Measurements from ENCODE around the gene GMPPB.
A peak's percentile ranks its signal among the peaks of the same experiment; 100 is the strongest.

The GMPPB gene

DNA sequence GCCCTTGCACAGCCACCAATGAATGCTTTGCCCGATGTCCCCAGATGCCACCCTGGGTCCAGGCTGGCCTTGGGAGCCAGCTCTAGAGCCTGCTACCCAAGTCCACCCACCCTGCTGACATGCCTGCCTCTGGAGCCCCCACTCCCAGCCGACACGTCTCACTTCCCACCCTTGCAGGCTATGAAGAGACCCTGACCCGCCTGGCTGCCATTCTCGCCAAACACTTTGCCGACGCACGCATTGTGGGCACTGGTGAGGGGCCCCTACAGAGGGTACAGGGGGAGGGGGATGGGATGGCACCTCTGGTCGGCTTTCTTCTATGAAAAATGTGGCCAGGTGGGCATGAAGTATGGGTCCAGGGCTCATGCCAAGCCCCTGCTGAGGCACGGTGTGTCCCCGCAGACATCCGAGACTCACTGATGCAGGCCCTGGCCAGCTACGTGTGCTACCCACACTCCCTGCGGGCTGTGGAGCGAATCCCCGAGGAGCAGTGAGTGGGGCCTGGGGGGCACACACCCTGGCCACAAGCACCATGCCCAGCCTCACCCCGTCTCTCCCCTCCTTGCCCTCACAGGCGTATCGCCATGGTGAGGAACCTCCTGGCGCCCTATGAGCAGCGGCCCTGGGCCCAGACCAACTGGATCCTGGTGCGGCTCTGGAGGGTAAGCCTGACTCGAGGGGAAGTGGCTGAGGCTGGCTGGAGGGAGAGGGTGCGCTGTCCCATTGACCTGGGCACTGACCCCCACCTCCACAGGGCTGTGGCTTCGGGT, 10.2 kb downstream of the GMPPB start:
- Mint-ChIP-seq H3K27ac (no peak overlapping the region), H3K4me1 (peaks cover 3 to 8% of the 10 kb centered on the region in 2 donors), H3K36me3 (peaks cover 29 to 31% of the 10 kb centered on the region in 2 donors), H3K4me3 (no peak overlapping the region), H3K27me3 (no peaks in the 10 kb centered on the region), H3K9me3 (peaks cover 0 to under 1% of the 10 kb centered on the region in 2 donors)
- DNase-seq (no peak), ATAC-seq (replicated peaks) (no peak)

DNA sequence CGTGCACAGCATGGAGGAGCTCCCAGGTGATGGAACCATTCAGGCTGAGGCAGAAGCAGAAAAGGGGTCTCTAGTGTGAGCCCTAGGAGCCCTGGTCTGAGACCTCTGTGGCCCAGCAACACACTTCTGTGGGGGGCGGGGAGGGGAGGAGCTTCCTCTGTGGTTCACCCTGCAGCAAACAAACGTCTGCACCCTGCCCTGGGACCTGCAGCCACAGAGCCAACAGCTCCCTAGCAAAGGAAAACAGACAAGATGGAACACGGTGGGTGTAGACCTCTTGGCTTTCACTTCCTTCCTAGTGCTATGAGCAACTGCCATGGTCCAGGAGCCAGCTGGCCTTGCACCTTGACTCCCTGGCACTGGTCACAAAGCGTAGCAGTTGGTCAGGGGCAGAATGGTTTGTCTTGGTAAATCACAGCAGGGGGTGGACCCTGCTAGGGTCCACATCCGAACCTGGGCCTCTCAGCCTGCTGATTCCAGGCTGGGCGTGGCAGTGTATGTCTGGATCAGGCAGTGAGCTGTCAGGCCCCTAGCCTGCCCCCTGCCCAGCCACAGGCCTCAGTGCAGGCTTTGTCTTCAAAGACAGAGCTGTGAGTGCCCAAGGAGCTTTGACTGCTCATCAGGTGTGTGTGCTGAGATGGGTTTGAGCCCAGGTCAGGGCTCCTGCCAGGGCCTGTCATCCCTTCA, 11.0 kb downstream of the GMPPB start:
- H3K4me1 Mint-ChIP-seq: peaks cover 3 to 7% of the 10 kb centered on the region in 2 donors
- ATAC-seq (replicated peaks) (peak; percentile 52 to 57), DNase-seq (no peak)
- H3K27me3 Mint-ChIP-seq: no peaks in the 10 kb centered on the region
- H3K4me3 Mint-ChIP-seq: no peak overlapping the region
- no peak overlapping the region for H3K27ac Mint-ChIP-seq
- H3K9me3 Mint-ChIP-seq: no peaks in the 10 kb centered on the region
- peaks cover 32 to 34% of the 10 kb centered on the region in 2 donors for H3K36me3 Mint-ChIP-seq

GRCh38 chr3:49712166-49712565, 11.6 kb downstream of the GMPPB start:
- Mint-ChIP-seq H3K27ac (no peak overlapping the region), H3K9me3 (no peaks in the 10 kb centered on the region), H3K36me3 (peaks cover 28 to 40% of the 10 kb centered on the region in 2 donors), H3K4me1 (peaks cover 9 to 11% of the 10 kb centered on the region in 2 donors), H3K27me3 (no peaks in the 10 kb centered on the region), H3K4me3 (no peak overlapping the region)
- DNase-seq (no peak), ATAC-seq (replicated peaks) (no peak)

- Mint-ChIP-seq H3K27ac (no peak overlapping the region), H3K4me1 (peaks cover 9 to 11% of the 10 kb centered on the region in 2 donors), H3K9me3 (no peaks in the 10 kb centered on the region), H3K27me3 (no peaks in the 10 kb centered on the region), H3K36me3 (peaks cover 30 to 46% of the 10 kb centered on the region in 2 donors), H3K4me3 (no peak overlapping the region)
- DNase-seq (no peak), ATAC-seq (replicated peaks) (no peak)
Observed at GRCh38 chr3:49711489-49711888, 12.3 kb downstream of the GMPPB start.

GRCh38 chr3:49709852-49710251, 13.9 kb downstream of the GMPPB start:
- no peak overlapping the region for H3K4me3 Mint-ChIP-seq
- peaks cover 9 to 11% of the 10 kb centered on the region in 2 donors for H3K4me1 Mint-ChIP-seq
- no peak for DNase-seq
- H3K9me3 Mint-ChIP-seq: no peaks in the 10 kb centered on the region
- H3K36me3 Mint-ChIP-seq: peaks cover 16 to 34% of the 10 kb centered on the region in 2 donors
- no peak overlapping the region for H3K27ac Mint-ChIP-seq
- no peak for ATAC-seq (replicated peaks)
- H3K27me3 Mint-ChIP-seq: no peaks in the 10 kb centered on the region

GRCh38 chr3:49707113-49707480, 16.7 kb downstream of the GMPPB start:
- no peaks in the 10 kb centered on the region for H3K9me3 Mint-ChIP-seq
- DNase-seq (no peak), ATAC-seq (replicated peaks) (no peak)
- peaks cover 22 to 42% of the 10 kb centered on the region in 2 donors for H3K36me3 Mint-ChIP-seq
- H3K4me1 Mint-ChIP-seq: peaks cover 11 to 18% of the 10 kb centered on the region in 2 donors
- H3K4me3 Mint-ChIP-seq: no peak overlapping the region
- H3K27me3 Mint-ChIP-seq: no peaks in the 10 kb centered on the region
- H3K27ac Mint-ChIP-seq: no peak overlapping the region

GRCh38 chr3:49706456-49707112, 17.2 kb downstream of the GMPPB start:
- DNase-seq: no peak
- Mint-ChIP-seq H3K27me3 (no peaks in the 10 kb centered on the region), H3K36me3 (peaks cover 24 to 44% of the 10 kb centered on the region in 2 donors), H3K9me3 (no peaks in the 10 kb centered on the region), H3K4me3 (no peak overlapping the region), H3K27ac (no peak overlapping the region), H3K4me1 (peaks cover 11 to 18% of the 10 kb centered on the region in 2 donors)
- no peak for ATAC-seq (replicated peaks)

GRCh38 chr3:49705390-49705960, 18.3 kb downstream of the GMPPB start:
- peaks cover 11 to 18% of the 10 kb centered on the region in 2 donors for H3K4me1 Mint-ChIP-seq
- H3K27ac Mint-ChIP-seq: peak overlapping the region; percentile 65
- H3K9me3 Mint-ChIP-seq: no peaks in the 10 kb centered on the region
- no peak overlapping the region for H3K4me3 Mint-ChIP-seq
- H3K36me3 Mint-ChIP-seq: peaks cover 23 to 50% of the 10 kb centered on the region in 2 donors
- H3K27me3 Mint-ChIP-seq: no peaks in the 10 kb centered on the region
- DNase-seq (no peak), ATAC-seq (replicated peaks) (no peak)

DNA sequence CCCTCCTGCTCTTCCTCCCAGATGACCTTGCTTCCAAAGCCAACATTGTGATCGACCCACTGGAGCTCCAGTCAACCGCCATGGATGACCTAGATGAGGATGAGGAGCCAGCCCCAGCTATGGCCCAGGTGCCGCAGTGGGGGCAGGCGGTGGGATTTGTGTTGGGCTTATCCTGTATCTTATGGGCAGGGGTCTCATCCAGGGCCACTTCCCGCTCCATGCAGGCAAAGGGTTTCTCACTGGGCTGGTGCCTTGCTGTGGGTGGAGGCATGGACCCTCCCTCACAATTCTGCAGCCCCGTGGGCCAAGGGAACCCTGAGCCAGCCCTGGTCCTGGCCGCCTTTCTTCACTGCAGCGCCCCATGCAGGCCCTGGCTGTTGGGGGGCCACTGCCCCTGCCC, 19.1 kb downstream of the GMPPB start:
- Mint-ChIP-seq H3K4me1 (peaks cover 11 to 18% of the 10 kb centered on the region in 2 donors), H3K27me3 (no peaks in the 10 kb centered on the region), H3K27ac (no peak overlapping the region), H3K36me3 (peaks cover 23 to 56% of the 10 kb centered on the region in 2 donors), H3K4me3 (no peak overlapping the region), H3K9me3 (no peaks in the 10 kb centered on the region)
- no peak for DNase-seq
- no peak for ATAC-seq (replicated peaks)

DNA sequence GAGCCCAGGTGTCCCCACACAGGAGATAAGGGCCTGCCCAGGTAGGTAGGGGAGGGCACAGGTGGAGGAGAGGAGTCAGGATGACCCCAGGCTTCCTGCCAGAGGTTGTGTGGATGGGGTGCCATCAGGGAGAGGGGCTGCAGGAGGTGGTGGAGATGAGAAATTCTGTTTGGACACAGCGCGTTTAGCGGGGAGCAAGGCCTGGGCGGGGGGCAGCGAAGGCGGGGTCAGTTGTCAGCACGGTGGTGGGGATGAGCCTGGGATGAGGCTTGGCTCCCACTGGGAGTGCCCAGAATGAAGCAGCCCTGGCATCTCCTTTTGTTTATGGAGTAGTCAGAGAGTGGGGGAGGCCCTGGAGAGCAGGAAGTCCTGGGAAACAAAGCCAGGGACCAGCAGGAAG, 19.8 kb downstream of the GMPPB start:
- ATAC-seq (replicated peaks): no peak
- Mint-ChIP-seq H3K4me3 (no peak overlapping the region), H3K27ac (peak overlapping the region; percentile 45), H3K36me3 (peaks cover 23 to 58% of the 10 kb centered on the region in 2 donors), H3K27me3 (no peaks in the 10 kb centered on the region), H3K9me3 (no peaks in the 10 kb centered on the region), H3K4me1 (peaks cover 11 to 18% of the 10 kb centered on the region in 2 donors)
- no peak for DNase-seq

DNA sequence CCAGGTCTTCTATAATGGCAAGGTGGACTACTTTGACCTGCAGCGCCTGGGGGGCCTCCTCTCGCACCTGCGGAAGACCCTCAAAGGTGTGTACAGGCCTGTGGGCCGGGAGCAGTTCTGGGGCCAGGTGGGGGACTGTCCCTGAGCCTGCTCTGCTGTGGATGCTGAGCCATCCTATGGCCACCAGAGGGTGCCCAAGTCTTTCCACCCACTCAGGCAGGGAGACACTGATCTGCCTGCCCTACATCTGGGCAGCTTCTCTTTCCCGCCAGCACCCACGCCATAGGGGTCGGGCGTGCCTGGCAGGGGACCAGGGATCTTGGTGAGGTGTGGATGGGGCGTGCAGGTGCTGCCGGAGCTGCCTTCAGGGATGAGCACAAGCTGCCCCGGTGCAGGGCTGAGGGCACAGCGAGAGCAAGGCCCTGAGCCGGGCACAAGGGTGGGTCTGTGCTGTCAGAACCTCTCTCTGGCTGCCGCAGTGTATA, 20.3 kb downstream of the GMPPB start:
- no peaks in the 10 kb centered on the region for H3K27me3 Mint-ChIP-seq
- H3K9me3 Mint-ChIP-seq: no peaks in the 10 kb centered on the region
- H3K4me3 Mint-ChIP-seq: no peak overlapping the region
- peak overlapping the region; percentile 45 for H3K27ac Mint-ChIP-seq
- DNase-seq (peak; percentile 63), ATAC-seq (replicated peaks) (peak; percentile 97 to 99)
- peaks cover 22 to 61% of the 10 kb centered on the region in 2 donors for H3K36me3 Mint-ChIP-seq
- H3K4me1 Mint-ChIP-seq: peaks cover 11 to 18% of the 10 kb centered on the region in 2 donors

DNA sequence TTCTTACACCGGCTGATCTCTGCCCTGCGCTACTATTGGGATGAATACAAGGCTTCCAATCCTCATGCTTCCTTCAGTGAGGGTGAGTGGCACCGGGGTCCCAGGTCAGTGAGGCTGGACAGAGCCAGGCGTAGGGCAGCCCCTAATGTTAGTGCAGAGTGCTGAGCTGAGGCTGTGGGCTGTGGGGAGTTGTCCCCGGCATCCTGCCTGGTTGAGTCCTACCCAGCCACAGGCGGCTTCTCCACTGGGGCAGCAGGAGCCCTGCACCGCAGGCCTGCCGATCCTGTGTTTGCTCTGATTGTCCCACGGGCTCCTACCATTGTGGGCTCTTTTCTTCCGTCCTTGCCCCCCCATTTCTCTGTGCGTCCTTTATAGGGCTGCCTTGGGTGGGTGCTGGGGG, 21.1 kb downstream of the GMPPB start:
- Mint-ChIP-seq H3K9me3 (no peaks in the 10 kb centered on the region), H3K36me3 (peaks cover 23 to 64% of the 10 kb centered on the region in 2 donors), H3K27me3 (no peaks in the 10 kb centered on the region), H3K4me3 (no peak overlapping the region), H3K27ac (no peak overlapping the region), H3K4me1 (peaks cover 9 to 14% of the 10 kb centered on the region in 2 donors)
- no peak for ATAC-seq (replicated peaks)
- DNase-seq: no peak

GRCh38 chr3:49701388-49702077, 22.2 kb downstream of the GMPPB start:
- Mint-ChIP-seq H3K36me3 (peaks cover 27 to 63% of the 10 kb centered on the region in 2 donors), H3K27me3 (no peaks in the 10 kb centered on the region), H3K9me3 (no peaks in the 10 kb centered on the region), H3K4me3 (no peak overlapping the region), H3K4me1 (peaks cover 7 to 9% of the 10 kb centered on the region in 2 donors), H3K27ac (no peak overlapping the region)
- ATAC-seq (replicated peaks): no peak
- no peak for DNase-seq
